Keratinocyte (primary cell): ENCODE results near the gene MKRN2.

Source experiments
- CTCF ChIP-seq, 3 experiments: IDR thresholded peaks in 1 of 3; conservative IDR thresholded peaks in 1 of 3; optimal IDR thresholded peaks in 1 of 3; 2 replicates in 2 of 3; 3 replicates in 1 of 3; pipeline versions ENCODE3 to v1.5.1; 2011; ENCODE audit warnings: low read length in 3 of 3, mild to moderate bottlenecking in 3 of 3, moderate library complexity in 2 of 3, control low read depth in 1 of 3, inconsistent platforms in 1 of 3; ENCODE audit not compliant: insufficient read depth in 2 of 3; ENCODE audit errors: extremely low read depth in 1 of 3
- EZH2 ChIP-seq: IDR thresholded peaks from one replicate; pipeline ENCODE4 v1.6.1; 2012; ENCODE audit warnings: inconsistent platforms, mild to moderate bottlenecking, low read length, moderate library complexity

- TF ChIP-seq EZH2, result no peak
- no peak for TF ChIP-seq CTCF (optimal IDR thresholded peaks at IDR 0.05 in 1 of 3, IDR thresholded peaks at IDR 0.05 in 1 of 3, conservative IDR thresholded peaks at IDR 0.05 in 1 of 3; ENCODE audit: extremely low read depth in 1 of 3, insufficient read depth in 2 of 3, low read length in 3 of 3)
Measured at GRCh38 chr3:12629560-12629959, 72.7 kb downstream of the MKRN2 start.
